Transverse colon (tissue), 4 donors: ENCODE measurements around the gene IL3. TPM values are rescaled to one million over a fixed set of nuclear protein-coding genes. Genes with fewer than 3 reads are reported as not detected.

ENCODE experiments used
- DNase-seq: peaks from one replicate; pipeline ENCODE4 v3.0.0-alpha.2; 2019
- H3K27ac ChIP-seq, 4 donors: fragments of 200-600 bp; sonication (generic); 2 replicates each; pipeline ENCODE4 v1.5.1; 2016 to 2018; ENCODE audit warnings: inconsistent platforms in 4 of 4
- H3K27me3 ChIP-seq: fragments of 200-600 bp; sonication (generic); 2 replicates; pipeline ENCODE4 v1.5.1; 2017; ENCODE audit warnings: inconsistent platforms
- H3K36me3 ChIP-seq, 4 donors: fragments of 200-600 bp; sonication (generic); 2 replicates each; pipeline ENCODE4 v1.5.1; 2017 to 2019; ENCODE audit warnings: inconsistent platforms in 4 of 4
- H3K4me1 ChIP-seq, 4 donors: fragments of 200-600 bp; sonication (generic); 2 replicates each; pipeline ENCODE4 v1.5.1; 2017 to 2020; ENCODE audit warnings: inconsistent platforms in 4 of 4
- H3K4me3 ChIP-seq, 4 donors: fragments of 200-600 bp; sonication (generic); 1 replicate in 1 of 4; 2 replicates in 3 of 4; pipeline versions ENCODE4 v1.5.1 to v1.6.1; 2017 to 2019; ENCODE audit warnings: inconsistent platforms in 4 of 4
- H3K9me3 ChIP-seq, 2 donors: fragments of 200-600 bp; sonication (generic); 2 replicates each; pipeline ENCODE4 v1.5.1; 2017 to 2019; ENCODE audit warnings: inconsistent platforms in 2 of 2
- CTCF ChIP-seq, 5 experiments: fragments of 200-600 bp in 3 of 5; fragments of 450-650 bp in 2 of 5; sonication (generic) in 3 of 5; IDR thresholded peaks; 1 replicate in 2 of 5; 2 replicates in 3 of 5; pipeline ENCODE4 v1.5.1; 2016 to 2017; ENCODE audit warnings: antibody characterized with exemption in 5 of 5, inconsistent platforms in 3 of 5, mild to moderate bottlenecking in 2 of 5, moderate library complexity in 1 of 5
- EP300 ChIP-seq: sonication (generic); formaldehyde crosslinking; IDR thresholded peaks from one replicate; pipeline ENCODE4 v1.6.1; 2017; ENCODE audit warnings: antibody characterized with exemption, low read depth
- POLR2A ChIP-seq: fragments of 450-650 bp; IDR thresholded peaks from one replicate; pipeline ENCODE4 v1.6.1; 2016; ENCODE audit warnings: antibody characterized with exemption, mild to moderate bottlenecking, moderate library complexity
- POLR2AphosphoS5 ChIP-seq, 3 donors: sonication (generic); formaldehyde crosslinking; IDR thresholded peaks; one replicate each; pipeline ENCODE4 v1.6.1; 2016; ENCODE audit warnings: antibody characterized with exemption in 3 of 3
- WGBS, 2 donors: methylation state at CpG; one replicate each; pipeline ENCODE4 v1.1.5; 2018; ENCODE audit warnings: low coverage in 1 of 2; 5-methylcytosine and 5-hydroxymethylcytosine counted together
- in situ Hi-C, 4 donors: fragments of 200-750 bp; cut with MboI; loops; one replicate each; pipeline versions ENCODE4 v1.15.0 to v1.15.1; 2017; ENCODE audit warnings: low sequenced_read_pairs in 3 of 4, low pct_ligation_motif_present in 1 of 4, low pct_unique_long_range_greater_than_20kb in 1 of 4
- intact Hi-C: fragments of 100-400 bp; cut with DNase I; formaldehyde crosslinking; loops from one replicate; pipeline ENCODE4 v1.15.1; 2023; ENCODE audit warnings: low total_unique reads
- small RNA-seq, 4 donors: library from RNA; depleted of rRNA; stranded (forward); fragments of <200 nt; gene quantifications; one replicate each; pipeline ENCODE3, GENCODE V24; 2016
- total RNA-seq, 4 donors: library from RNA; depleted of rRNA; stranded (reverse); fragments of >200 nt; gene quantifications; one replicate each; pipeline ENCODE4 v1.1.0, GENCODE V29; 2016

IL3 gene
- total RNA-seq, 4 donors from 2014 or later: not detected

GRCh38 chr5:132110930-132111329, 50.5 kb downstream of the IL3 start:
- Histone ChIP-seq H3K4me1 (no peaks in the 10 kb centered on the region), H3K36me3 (no peaks in the 10 kb centered on the region), H3K4me3 (no peak overlapping the region), H3K27ac (no peak overlapping the region), H3K9me3 (no peaks in the 10 kb centered on the region), H3K27me3 (no peaks in the 10 kb centered on the region)
- no peak for DNase-seq
- TF ChIP-seq CTCF (IDR thresholded peaks at IDR 0.05): no peak
- TF ChIP-seq POLR2AphosphoS5 (IDR thresholded peaks at IDR 0.05): no peak
- TF ChIP-seq POLR2A: no peak
- TF ChIP-seq EP300: no peak
- in situ Hi-C loops (no loop called here), intact Hi-C loops (no loop called here)

- no peak for DNase-seq
- Histone ChIP-seq H3K36me3 (no peaks in the 10 kb centered on the region), H3K4me1 (no peaks in the 10 kb centered on the region), H3K27me3 (no peaks in the 10 kb centered on the region), H3K9me3 (no peaks in the 10 kb centered on the region), H3K27ac (no peak overlapping the region), H3K4me3 (no peak overlapping the region)
- in situ Hi-C loops (no loop called here), intact Hi-C loops (no loop called here)
- WGBS, 2 donors: 86 to 93% methylated on average over 3 of the region's 3 CpGs
- no peak for TF ChIP-seq EP300
- no peak for TF ChIP-seq POLR2AphosphoS5 (IDR thresholded peaks at IDR 0.05)
- no peak for TF ChIP-seq POLR2A
- TF ChIP-seq CTCF (IDR thresholded peaks at IDR 0.05): no peak
These were observed 51.7 kb downstream of the IL3 start for GRCh38 chr5:132112111-132112510.

Small RNAs within 50 kb of the gene (small RNA-seq; reads per million reads assigned to genes)
- 0 reads per million in 4 donors for gene RF00285

Other genes starting within 250 kb of the IL3 start
- not detected for gene MEIKIN, start 115.0 kb upstream of the IL3 start, total RNA-seq
- gene ACSL6, start 49.0 kb upstream of the IL3 start, total RNA-seq: under 1 TPM in 2 of 4 donors, not detected in 2; 0.41 to 0.64 TPM
- not detected for gene CSF2, start 13.1 kb downstream of the IL3 start, total RNA-seq
- gene P4HA2, start 167.2 kb downstream of the IL3 start, total RNA-seq: 10 to 100 TPM; 22.1 to 53.5 (median 32.7) TPM
- gene PDLIM4, start 197.0 kb downstream of the IL3 start, total RNA-seq: 10 to 100 TPM in 3 of 4 donors, 1 to 10 TPM in 1; 9.7 to 43.4 (median 19.7) TPM
- gene SLC22A4, start 233.7 kb downstream of the IL3 start, total RNA-seq: 10 to 100 TPM in 2 of 4 donors, 1 to 10 TPM in 1, not detected in 1; 1.6 to 48.3 (median 14.5) TPM